HL-60 (cell line): ENCODE results near the gene KBTBD7.

Source experiments
- CTCF ChIP-seq: IDR thresholded peaks from one replicate; pipeline ENCODE4 v1.5.1; 2011; ENCODE audit warnings: low read length, control low read depth, inconsistent platforms; ENCODE audit not compliant: insufficient read depth
- GABPA ChIP-seq: IDR thresholded peaks from 2 replicates; pipeline ENCODE4 v1.6.1; 2012; ENCODE audit warnings: low read depth
- POLR2AphosphoS5 ChIP-seq: IDR thresholded peaks from 2 replicates; pipeline ENCODE4 v1.6.1; 2012; ENCODE audit warnings: low read depth
- REST ChIP-seq: IDR thresholded peaks from 2 replicates; pipeline ENCODE4 v1.6.1; 2012; ENCODE audit warnings: low read depth; ENCODE audit not compliant: insufficient replicate concordance

GRCh38 chr13:41203810-41204209 lies 9.4 kb upstream of the KBTBD7 start:
- TF ChIP-seq CTCF, result no peak
- no peak for TF ChIP-seq REST
- TF ChIP-seq GABPA, result no peak
- no peak for TF ChIP-seq POLR2AphosphoS5
